Ishikawa (cell line): Measurements from ENCODE around the gene MARCHF10.

Experiments
- CEBPB ChIP-seq: IDR thresholded peaks from 2 replicates; pipeline ENCODE4 v1.6.1; 2012
- CREB1 ChIP-seq: IDR thresholded peaks from 2 replicates; pipeline ENCODE4 v1.6.1; 2012; ENCODE audit warnings: low read depth
- EGR1 ChIP-seq: IDR thresholded peaks from 2 replicates; pipeline ENCODE4 v1.6.1; 2012
- EP300 ChIP-seq: IDR thresholded peaks from 2 replicates; pipeline ENCODE4 v1.6.1; 2012; ENCODE audit warnings: borderline replicate concordance
- FOXM1 ChIP-seq: IDR thresholded peaks from 2 replicates; pipeline ENCODE4 v1.6.1; 2012; ENCODE audit warnings: low read depth, borderline replicate concordance
- NFIC ChIP-seq: IDR thresholded peaks from 2 replicates; pipeline ENCODE4 v1.6.1; 2012
- RAD21 ChIP-seq: IDR thresholded peaks from 2 replicates; pipeline ENCODE4 v1.6.1; 2012; ENCODE audit warnings: low read depth
- TAF1 ChIP-seq: IDR thresholded peaks from 2 replicates; pipeline ENCODE4 v1.6.1; 2012; ENCODE audit warnings: low read depth, mild to moderate bottlenecking
- TCF12 ChIP-seq: IDR thresholded peaks from 2 replicates; pipeline ENCODE4 v1.6.1; 2012; ENCODE audit warnings: low read depth
- TEAD4 ChIP-seq: IDR thresholded peaks from 2 replicates; pipeline ENCODE4 v1.6.1; 2012
- YY1 ChIP-seq: IDR thresholded peaks from 2 replicates; pipeline ENCODE4 v1.6.1; 2012; ENCODE audit warnings: low read depth
- ZBTB7A ChIP-seq: IDR thresholded peaks from 2 replicates; pipeline ENCODE4 v1.6.1; 2012; ENCODE audit warnings: low read depth
- TF ChIP-seq, protein P1 (sequence below): IDR thresholded peaks from 2 replicates; pipeline ENCODE4 v1.6.1; 2012
- TF ChIP-seq, protein P2 (sequence below): IDR thresholded peaks from 2 replicates; pipeline ENCODE4 v1.6.1; 2012
- TF ChIP-seq, protein P3 (sequence below): IDR thresholded peaks from 2 replicates; pipeline ENCODE4 v1.6.1; 2012; ENCODE audit warnings: low read depth, mild to moderate bottlenecking

Gene MARCHF10

DNA sequence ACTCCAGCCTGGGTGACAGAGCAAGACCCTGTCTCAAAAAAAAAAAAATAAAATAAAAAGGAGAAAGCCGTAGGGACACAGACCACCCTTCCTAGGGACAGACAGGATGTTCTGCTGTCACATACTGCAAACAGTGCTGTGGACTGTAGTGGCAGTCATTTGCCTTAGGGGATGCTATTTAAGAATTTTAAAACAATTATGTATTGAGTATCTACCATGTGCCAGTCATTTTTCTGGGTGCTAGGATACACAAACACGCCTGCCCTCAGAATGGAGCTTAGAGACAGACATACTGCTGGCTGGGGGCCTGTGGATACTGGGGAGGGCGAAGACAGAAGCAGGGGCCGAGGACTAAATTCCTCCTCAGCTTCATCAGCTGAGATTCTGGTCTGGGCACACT lies 135.2 kb downstream of the MARCHF10 start:
- TF ChIP-seq TAF1: no peak
- TF ChIP-seq NFIC: no peak

DNA sequence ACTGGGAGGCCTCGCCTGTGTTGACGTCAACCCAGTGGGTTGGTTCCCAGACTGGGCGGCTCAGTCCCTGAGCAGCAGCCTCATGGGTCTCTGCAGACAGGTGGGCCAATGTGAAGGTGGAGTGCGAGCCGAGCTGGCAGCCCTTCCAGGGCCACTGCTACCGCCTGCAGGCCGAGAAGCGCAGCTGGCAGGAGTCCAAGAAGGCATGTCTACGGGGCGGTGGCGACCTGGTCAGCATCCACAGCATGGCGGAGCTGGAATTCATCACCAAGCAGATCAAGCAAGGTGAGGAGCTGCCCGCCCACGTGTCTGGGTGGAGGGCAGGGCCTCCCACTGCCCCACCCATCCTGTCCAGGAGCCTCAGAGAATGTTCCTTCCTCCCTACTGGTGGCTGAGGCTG lies 136.6 kb downstream of the MARCHF10 start:
- TF ChIP-seq TAF1 (no peak), CREB1 (no peak), ZBTB7A (no peak), NFIC (peak; percentile 79), RAD21 (peak; percentile 5; the same call in 1 of the 2 replicates), TCF12 (no peak), EGR1 (peak; percentile 78), CEBPB (no peak), FOXM1 (no peak), YY1 (peak; percentile 57; the same call in 1 of the 2 replicates), TEAD4 (peak; percentile 28; the same call in 1 of the 2 replicates), EP300 (no peak)
- TF ChIP-seq, protein P1, sequence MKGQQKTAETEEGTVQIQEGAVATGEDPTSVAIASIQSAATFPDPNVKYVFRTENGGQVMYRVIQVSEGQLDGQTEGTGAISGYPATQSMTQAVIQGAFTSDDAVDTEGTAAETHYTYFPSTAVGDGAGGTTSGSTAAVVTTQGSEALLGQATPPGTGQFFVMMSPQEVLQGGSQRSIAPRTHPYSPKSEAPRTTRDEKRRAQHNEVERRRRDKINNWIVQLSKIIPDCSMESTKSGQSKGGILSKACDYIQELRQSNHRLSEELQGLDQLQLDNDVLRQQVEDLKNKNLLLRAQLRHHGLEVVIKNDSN: peak; percentile 58
- TF ChIP-seq, protein P2, sequence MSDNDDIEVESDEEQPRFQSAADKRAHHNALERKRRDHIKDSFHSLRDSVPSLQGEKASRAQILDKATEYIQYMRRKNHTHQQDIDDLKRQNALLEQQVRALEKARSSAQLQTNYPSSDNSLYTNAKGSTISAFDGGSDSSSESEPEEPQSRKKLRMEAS: peak; percentile 48; the same call in 1 of the 2 replicates
- TF ChIP-seq, protein P3, sequence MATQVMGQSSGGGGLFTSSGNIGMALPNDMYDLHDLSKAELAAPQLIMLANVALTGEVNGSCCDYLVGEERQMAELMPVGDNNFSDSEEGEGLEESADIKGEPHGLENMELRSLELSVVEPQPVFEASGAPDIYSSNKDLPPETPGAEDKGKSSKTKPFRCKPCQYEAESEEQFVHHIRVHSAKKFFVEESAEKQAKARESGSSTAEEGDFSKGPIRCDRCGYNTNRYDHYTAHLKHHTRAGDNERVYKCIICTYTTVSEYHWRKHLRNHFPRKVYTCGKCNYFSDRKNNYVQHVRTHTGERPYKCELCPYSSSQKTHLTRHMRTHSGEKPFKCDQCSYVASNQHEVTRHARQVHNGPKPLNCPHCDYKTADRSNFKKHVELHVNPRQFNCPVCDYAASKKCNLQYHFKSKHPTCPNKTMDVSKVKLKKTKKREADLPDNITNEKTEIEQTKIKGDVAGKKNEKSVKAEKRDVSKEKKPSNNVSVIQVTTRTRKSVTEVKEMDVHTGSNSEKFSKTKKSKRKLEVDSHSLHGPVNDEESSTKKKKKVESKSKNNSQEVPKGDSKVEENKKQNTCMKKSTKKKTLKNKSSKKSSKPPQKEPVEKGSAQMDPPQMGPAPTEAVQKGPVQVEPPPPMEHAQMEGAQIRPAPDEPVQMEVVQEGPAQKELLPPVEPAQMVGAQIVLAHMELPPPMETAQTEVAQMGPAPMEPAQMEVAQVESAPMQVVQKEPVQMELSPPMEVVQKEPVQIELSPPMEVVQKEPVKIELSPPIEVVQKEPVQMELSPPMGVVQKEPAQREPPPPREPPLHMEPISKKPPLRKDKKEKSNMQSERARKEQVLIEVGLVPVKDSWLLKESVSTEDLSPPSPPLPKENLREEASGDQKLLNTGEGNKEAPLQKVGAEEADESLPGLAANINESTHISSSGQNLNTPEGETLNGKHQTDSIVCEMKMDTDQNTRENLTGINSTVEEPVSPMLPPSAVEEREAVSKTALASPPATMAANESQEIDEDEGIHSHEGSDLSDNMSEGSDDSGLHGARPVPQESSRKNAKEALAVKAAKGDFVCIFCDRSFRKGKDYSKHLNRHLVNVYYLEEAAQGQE: no peak

DNA sequence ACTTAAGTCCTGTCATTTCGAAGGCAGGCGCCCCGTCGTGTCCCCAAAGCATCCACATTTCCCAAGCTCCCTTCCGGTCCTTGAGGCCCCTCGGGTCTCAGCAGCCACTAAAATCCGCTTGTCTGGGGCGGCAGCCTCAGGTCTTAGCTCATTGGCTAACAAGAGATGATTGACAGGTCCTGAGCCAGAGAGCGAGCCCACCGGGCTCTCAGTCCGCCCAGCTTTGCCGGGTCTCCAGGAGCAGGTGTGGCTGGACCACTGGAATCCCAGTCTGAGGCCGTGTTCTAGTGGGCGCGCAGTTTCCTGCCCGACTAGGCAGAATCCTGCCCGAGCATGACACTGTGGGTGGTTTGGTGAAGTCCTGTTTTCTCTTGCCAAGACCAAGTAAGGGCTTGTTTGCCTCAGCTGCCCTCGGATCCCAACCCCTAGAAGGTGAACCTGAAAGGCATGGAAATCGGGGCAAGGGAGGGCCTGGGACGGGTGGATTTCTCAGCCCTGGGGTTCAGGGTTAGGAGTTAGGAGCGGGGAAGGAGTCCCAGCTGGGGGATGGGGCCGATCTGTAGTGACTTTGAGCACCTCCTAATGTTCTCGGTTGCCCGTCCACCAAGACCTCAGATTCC lies 137.8 kb downstream of the MARCHF10 start:
- TF ChIP-seq TAF1 (no peak), YY1 (no peak), CEBPB (no peak), NFIC (no peak), RAD21 (no peak), TEAD4 (no peak), FOXM1 (no peak), CREB1 (no peak), ZBTB7A (no peak), EGR1 (no peak), TCF12 (no peak), EP300 (no peak)
- TF ChIP-seq, protein P2: no peak
- TF ChIP-seq, protein P3: no peak
- TF ChIP-seq, protein P1: no peak

DNA sequence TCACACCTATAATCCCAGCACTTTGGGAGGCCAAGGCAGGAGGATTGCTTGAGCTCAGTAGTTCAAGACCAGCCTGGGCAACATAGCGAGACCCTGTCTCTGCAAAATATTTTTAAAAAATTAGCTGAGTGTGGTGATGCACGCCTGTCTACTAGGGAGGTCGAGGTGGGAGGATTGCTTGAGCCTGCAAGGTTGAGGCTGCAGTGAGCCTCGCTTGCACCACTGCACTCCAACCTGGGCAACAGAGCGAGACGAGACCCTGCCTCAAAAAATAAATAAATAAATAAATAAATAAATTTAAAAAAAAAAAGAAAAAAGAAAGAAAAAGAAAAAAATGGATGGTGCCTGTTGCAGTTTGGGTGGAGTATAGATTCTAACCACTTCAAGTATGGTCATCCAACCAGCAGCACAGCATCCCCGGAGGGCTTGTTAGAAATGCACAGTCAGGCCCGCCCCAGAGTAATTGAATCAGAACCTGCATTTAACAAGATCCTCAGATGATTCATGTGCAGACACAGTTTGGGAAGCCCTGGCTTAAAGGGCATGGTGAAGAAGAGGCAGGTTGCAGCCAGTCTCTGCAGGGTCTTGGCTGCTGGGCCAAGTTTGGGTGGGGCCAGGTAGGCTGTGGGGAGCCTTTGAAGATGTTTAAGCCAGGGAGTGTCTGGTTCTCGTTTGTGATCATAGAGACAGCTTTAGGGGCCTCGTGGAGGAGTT lies 139.9 kb downstream of the MARCHF10 start:
- TF ChIP-seq TAF1 (no peak), RAD21 (no peak), YY1 (no peak), CREB1 (no peak), FOXM1 (no peak), ZBTB7A (no peak), EGR1 (no peak), EP300 (no peak), CEBPB (no peak), TEAD4 (no peak), TCF12 (no peak)
- TF ChIP-seq, protein P1: no peak
